GM18520 (cell line): ENCODE results near the gene MAFG.

Source experiments
- ATAC-seq: cut with Tn5 transposase; IDR thresholded peaks from one replicate; pipeline ENCODE4 v1.9.1; 2021; ENCODE audit not compliant: unreplicated experiment

Gene MAFG

DNA sequence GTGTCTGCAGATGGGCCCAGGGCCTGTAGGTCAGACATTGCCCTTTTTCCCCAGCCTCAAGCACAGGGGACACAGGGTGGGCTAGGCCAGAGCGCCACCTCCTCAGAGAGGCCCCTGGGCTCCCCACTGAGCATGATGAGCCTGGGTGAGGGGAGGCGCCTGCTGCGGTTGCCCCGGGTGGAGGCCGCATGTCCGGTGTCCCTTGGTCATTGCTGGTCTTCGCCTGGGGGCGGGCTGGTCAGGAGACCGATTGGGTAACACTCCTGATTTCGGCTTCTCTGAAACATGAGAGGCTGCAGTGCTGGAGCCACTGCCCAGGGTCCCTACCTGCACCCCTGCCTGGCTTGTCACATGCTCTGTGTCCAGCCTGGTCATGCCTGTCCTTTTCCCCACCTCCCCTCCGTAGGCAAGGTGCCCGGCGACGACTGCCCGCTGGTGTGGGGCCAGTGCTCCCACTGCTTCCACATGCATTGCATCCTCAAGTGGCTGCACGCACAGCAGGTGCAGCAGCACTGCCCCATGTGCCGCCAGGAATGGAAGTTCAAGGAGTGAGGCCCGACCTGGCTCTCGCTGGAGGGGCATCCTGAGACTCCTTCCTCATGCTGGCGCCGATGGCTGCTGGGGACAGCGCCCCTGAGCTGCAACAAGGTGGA lies 27.9 kb downstream of the MAFG start:
- no peak for ATAC-seq

DNA sequence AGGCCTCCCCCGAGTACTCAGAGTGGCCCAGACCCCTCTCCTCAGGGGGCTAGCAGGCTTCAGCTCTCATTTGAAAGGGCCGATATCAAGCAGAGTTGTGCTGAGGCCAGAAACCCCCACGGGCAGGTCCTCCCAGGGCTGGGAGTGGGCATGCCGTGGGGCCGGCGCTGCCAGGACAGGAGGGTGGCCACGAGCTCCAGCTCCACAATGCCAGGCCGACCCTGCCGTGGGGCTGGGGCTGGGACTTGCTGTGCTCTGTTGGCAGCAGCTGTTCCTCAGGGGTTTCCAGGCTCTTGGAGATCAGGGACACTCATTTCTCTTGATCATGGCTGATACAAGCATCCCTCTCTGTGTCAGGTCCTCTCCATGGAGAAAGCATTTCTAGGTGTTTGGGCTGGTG lies 28.6 kb downstream of the MAFG start:
- no peak for ATAC-seq

DNA sequence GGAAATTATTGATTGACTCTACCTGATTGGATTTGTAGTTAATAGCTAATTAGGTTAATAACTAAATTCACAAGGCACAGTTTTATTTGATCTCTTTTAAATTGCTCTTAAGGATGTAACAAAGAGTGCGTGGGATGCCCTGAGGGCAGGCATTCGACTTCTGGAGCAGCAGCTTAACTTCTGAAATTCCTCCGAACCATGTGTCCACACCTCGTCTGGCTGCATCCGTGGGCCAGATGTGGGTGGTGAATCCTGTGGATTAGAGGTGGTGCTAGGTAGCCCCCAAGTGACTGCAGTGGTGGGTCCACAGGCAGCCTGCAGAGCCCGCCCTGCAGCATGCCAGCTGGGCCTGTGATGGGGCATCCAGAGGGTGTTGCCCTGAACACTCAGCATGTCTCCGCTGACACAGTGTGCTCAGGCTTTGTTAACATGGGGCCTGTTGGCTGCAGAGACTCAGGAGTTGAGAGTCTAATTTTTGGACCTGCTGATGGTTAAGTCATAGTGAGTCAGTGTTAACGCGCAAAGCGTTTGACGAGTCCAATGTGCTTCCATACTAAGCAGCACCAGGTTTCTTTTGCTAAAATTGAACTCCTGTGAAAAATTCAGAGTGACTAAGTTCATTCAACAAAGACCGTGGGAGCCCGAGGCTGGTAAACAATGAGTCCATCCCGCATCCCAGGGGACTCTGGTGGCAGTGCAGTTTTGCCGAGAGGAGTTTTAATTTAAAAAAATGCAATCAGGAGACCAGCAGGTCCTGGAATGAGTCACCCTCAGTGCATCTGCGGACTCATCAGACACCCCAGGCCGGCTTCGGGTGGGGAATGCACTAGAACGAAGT lies 29.3 kb downstream of the MAFG start:
- ATAC-seq = no peak

DNA sequence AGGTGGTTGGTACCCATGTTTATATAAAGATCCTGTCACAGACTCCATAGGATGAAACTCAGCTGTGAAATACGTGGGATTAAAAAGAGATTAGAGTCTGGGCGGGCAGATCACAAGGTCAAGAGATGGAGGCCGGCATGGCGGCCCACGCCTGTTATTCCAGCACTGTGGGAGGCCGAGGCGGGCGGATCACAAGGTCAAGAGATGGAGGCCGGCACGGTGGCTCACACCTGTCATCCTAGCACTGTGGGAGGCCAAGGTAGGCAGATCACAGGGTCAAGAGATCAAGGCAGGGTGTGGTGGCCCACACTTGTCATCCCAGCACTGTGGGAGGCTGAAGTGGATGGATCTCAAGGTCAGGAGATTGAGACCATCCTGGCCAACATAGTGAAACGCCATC lies 32.1 kb downstream of the MAFG start:
- no peak for ATAC-seq

DNA sequence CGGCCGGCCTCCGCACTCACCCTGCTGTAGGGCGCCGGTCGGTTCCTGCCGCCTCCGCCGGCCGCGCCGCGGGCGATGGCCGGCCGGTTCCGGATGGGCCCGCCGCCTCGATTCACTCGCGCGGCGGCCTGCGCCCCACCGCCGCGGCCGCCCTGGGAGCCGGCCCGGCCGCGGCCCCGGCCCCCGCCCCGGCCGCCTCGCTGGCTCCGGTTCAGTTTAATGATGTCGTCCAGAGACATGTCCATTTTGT lies 36.3 kb downstream of the MAFG start:
- peak; percentile 21 for ATAC-seq

DNA sequence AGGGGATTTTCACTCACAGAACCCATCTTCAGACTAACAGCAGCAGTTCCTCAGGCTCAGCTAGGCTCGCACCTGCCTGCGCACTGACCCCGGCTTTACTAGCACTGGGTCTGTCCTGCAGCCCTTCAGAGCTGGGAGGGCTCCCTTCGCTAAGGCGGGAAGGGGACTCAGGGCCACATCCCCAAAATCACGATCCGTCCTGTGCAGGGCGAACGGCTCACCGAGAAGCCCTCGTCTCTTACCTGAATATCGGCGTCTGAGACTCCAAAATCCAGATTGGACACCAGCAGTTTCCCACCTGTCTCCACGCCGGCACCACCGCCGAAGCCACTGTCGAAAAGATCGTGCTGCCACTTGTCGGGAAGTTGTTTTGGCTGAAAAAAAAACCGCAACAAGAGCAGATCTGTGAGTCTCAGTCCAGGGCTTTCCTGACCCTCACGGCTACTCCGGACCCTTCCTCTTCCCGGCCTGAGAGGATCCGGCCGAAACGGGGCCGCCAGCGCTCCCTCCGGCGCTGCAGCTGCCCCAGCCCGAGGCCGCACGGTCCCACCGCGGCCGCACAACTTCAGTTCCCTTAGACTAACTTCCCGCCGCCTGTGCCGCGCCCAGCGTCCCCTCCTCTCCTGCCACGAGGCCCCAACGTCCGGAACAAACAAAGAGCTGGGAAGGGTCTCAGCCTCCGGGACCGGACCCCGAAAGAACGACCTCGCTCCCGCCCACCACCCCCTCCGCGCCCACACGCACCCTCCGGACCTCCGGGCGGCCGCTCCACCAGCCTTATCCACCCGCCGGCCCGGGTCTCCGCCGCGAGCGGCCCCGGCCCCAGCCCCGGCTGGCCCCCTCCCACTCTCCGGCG lies 36.9 kb downstream of the MAFG start:
- ATAC-seq = no peak

DNA sequence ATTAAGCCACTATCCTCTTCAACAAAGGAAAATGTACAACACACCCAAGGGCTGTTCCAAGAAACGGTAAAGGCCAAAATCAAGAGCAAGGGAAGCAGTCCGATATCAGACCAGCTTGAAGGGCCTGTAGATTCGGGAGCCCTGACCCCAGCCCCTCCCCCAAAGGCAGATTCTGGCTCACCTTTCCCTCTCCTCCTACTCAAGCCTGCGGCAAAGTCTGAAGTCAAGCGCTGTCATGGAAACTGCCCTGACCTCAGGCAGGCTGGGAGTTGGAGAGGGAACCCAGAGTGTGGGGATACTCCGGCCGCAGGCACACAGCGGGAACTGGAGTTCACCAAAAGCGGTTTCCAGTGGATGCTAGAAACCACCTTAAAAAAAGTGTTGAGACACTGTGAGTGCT lies 37.9 kb downstream of the MAFG start:
- ATAC-seq = no peak

DNA sequence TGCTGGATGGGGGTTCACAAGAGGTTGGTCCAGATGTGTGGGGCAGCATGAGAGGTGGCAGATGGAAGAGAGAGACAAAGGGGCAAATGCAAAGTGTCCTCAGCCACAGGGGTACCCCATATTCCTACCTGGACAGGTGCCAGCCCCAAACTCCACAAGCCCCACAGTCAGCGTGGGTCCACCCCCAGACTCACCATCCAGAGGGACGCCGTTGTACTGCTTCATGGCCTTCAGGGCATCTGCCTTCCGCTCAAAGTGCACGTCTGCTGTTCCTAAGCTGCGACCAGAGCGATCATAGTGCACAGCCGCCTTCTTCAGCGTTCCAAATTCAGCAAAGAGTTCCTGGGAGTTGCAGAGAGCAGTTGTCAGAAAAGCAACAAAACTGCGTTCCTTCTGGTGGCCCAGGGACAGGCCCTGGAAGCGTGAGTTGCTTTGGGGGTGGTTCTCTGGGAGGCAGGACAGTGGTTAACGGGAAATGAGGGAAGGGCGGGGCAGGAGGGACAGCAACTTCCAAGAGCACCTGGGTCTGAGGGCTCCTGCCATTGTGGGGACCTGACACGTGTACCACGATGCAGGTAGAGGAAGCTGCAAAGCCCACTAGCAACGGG lies 38.4 kb downstream of the MAFG start:
- no peak for ATAC-seq

DNA sequence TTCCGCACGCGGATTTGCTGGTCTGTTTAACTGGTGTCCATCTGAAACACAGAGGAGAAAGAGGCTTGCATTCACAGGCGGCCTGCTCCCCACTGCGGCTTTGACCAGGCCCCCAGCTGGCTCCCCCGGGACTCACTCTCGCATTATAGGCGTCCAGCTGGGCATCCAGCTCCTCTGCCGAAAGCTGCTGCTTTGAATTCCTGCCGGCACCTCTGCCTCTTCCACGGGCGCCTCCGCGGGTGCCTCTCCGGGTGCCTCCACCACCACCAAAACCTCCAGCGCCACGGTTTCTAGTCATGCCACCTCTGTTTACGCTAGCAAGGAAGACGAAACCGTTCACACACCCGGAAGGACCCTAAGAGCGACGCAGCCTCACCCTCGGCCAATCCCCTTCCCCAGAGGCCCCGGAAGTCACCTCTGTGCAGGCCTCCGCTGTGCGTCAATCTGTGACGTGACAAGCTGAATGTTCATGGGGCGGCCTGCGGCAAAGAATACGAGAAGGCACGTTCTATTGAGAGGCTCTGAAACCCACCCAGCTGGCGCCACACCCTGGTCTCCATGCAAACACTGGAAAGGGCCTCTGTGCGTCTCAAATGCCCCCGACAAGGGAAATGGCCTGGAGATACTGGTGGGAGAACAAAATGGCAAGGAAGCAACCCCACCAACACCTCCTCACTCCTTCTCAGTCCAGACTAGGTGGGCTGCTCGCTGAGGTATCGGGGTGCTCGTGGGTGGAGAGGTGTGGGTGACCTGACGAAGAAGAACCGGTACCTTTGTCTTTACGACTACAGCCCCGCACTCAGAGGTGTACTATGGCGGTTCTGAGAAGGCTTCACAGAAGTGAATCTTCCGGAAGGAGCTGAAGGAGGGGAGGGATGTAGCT lies 39.2 kb downstream of the MAFG start:
- ATAC-seq = no peak

DNA sequence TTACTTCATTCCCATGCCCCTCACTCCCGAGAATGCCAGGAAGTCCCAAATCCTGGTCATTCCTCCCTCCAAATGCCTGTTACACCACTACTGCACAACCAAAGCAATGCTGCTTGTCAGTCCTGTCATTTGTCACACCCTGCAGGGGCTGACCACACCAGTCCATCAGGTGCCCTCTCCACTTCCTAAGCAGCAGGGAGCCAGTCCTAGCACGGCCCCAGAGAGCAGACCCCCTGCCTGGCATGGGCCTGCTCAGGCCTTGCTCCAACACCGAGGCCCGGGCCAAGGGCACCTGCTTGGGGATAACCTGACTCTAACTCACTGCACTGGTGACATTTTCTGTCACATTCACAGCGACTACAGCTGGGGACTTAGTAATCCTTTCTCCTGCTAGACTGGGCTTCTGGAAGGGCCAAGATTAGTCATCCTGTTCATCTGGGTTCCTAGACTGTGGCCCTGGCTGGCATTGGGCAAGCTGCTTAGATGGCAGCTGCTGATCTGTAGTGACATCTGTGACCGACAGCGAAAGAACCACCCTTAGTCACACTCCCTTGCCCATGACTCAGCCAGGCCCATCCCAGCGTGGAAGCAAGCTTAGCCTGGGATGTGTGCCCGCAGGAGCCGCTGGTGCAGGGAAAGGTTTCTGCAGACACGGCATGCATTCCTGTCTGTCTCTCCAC lies 41.5 kb downstream of the MAFG start:
- no peak for ATAC-seq

DNA sequence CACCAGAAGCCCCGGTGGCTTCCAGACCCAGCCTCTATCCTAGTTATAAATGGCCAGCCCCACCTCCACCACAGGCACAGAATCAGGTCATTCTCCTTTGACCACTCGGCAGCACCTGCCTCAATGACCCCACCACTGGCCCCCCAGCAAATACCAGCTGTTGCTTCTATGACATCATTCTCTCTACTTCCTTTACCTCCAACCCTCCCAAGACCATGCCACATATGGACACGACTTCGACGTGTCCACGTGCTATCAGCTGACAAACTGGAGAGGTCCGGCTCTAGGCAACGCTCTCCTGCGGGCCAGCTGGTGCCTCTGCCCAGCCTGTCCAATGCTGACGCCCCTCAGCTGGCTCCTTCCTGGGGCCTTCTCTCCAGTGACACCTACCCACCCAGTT lies 42.1 kb downstream of the MAFG start:
- ATAC-seq = no peak

DNA sequence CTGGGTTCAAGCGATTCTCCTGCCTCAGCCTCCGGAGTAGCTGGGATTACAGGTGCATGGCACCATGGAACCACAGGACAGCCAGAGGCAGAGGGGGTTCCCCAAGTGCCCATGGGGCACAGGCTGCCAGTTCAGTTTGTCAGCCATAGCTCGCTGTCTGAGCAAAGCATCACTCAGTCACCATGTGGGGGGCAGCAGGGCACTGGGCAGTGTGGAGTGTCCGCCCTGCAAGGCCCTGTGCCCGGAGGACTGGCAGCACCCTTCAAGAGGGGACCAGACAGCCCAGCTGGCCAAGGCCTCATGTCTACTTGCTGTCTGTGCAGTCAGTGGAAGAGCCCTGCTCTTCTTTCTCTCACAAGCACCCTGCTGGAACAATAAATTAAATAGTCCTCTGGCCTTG lies 42.6 kb downstream of the MAFG start:
- no peak for ATAC-seq

DNA sequence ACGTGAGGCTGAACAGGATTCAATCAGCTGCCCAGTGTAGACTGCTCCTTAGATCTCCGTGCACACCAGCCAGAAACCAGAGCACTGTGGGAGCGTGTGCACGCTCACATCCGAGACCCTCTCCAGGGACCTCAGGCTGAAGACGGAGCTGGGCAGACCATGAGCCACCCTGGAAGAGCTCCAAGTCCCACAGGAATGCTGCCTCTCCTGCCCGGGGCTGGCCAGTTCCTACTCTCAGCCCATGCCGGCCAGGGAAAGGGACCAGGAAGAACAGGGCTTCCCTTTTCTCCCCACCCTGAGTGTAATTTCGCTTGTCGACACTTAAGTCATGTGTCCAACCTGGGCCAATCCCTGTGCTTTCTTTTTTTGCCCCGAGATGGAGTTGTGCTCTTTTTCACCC lies 43.0 kb downstream of the MAFG start:
- ATAC-seq = no peak

DNA sequence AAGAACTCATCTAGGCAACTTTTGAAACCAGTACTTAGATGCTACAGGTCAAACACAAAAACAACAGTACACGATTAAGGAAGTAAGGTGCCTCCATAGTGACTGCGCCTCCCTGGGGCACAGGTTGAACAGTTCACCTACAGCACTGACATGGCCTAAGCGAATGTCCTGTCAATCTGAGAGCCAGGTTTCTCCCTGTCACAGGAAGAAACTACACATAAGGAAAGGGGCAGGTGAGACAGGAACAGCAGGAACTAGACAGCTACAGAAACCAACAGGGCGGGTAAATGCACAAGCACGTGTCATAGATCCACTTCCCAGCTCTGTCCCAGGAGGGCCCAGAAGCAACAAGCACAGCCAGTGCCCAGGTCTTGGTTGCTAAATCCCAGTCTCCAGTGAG lies 48.4 kb downstream of the MAFG start:
- ATAC-seq = no peak

DNA sequence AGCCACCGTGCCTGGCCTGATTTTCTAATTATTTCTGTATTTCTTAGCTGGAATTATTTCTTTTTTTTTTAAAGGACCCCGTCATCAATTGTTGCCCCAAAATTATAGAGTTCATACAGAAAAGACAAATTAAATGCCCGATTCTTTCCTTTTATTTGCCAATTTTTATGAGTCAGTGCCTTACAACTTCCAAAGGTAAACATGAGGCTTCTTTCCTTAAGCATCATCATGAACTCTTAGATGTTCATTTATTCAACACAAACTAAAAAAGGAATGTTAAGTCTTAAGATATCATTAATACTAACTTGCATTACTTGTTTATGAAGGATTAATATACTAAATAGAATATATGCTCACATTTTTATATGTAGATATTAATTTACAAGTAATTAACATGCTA lies 49.2 kb downstream of the MAFG start:
- ATAC-seq = no peak

DNA sequence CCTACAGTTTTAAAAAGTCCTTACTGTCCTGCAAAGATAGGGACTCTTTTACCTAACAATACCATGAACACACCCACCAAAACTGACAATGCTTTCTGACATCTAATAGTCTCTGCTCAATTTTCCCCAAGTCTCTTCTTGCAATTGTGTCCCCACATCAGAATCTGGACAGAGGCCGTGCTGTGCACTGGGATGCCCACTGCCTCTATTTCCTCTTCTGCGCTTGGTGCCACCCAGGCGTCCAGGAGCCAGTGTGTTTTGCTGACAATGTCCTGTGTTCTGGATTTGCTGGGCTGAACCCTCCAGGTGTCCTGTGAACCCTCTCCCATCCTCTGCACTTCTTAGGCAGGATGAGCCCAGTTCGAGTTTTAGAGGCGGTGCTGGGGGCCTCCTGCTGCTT lies 50.0 kb downstream of the MAFG start:
- ATAC-seq = no peak

DNA sequence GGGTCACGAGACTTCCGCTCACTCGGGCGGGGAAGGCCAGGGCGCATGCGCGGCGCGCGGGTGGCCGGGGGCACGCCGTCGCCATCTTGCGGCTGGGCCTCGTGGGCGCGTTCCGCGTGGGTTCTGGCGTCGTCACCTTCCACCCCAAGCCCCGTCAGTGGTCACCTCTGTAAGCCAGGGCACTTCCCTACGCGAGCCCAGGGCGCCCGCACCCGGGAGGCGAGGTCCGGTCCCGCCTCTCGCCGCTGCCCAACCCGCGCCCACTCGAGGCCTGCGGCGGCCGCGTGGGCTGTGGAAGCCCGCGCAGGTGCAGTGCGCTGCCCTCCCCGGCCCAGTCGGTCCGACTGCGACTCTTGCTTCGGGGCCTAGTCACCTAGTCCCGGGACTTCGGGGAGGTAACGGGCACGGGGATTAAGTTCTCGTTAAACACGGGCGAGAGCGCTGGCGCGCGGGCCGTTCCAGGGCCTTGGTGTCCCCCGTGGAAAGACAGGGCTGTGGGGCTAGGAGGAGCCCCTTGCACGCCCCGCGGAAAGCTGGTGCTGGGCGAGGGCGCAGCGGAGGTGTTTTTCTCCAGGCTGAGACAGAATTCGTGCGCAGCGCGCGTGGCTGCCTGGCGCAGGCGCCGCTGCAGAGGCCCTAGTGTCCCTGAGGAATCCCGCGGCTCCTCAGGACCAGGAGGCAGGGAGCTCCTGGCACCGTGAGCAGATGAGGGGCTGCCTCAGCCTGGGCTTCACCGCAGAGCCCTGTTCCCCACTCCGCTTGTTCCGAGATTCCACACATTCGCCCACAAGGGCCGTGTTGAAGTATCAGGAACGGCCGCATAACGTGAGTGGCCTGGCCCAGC lies 55.9 kb downstream of the MAFG start:
- peak; percentile 36 for ATAC-seq

DNA sequence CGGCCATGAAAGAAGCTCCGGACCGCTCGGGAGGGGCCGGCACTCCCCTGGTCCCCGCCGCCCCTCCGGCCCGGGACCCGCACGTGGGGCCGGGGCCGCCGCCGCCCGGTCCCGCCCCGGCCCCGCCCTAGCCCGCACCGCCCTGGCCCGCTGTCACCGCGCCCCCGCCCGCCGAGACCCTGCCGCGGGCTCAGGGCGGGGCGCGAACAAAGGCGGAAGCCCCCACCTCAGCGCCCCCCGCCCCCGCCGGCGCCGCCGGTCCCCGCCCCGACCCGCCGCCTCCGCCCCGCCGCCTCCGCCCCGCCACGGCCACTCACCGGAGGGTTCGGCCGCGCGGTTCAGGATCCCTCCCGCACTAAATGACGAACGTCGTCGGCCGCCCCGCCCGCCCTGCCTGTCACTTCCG lies 56.6 kb downstream of the MAFG start, which contains the start of gene ARHGDIA:
TSS of gene ARHGDIA (minus strand) at position 357 of the 406 bp plus-strand sequence. CDS start 1,407 bp downstream, outside the sequence.
- no peak for ATAC-seq
